HG02678 (cell line): ENCODE results near the gene GJA3.
A peak's percentile ranks its signal among the peaks of the same experiment; 100 is the strongest.
"Not testable (repeated sequence)": the region's sequence is repeated elsewhere in the genome, so short reads cannot be mapped to it uniquely, and the experiment has no call there.

Source experiments
- ATAC-seq: cut with Tn5 transposase; IDR thresholded peaks from one replicate; pipeline ENCODE4 v1.9.1; 2021; ENCODE audit warnings: mild to moderate bottlenecking, moderate library complexity; ENCODE audit not compliant: unreplicated experiment

GJA3 gene

DNA sequence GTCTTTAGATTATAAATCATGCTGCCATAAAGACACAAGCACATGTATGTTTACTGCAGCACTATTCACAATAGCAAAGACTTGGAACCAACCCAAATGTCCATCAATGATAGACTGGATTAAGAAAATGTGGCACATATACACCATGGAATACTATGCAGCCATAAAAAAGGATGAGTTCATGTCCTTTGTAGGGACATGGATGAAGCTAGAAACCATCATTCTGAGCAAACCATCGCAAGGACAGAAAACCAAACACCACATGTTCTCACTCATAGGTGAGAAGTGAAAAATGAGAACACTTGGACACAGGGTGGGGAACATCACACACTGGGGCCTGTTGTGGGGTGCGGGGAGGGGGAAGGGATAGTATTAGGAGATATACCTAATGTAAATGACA lies 7.6 kb downstream of the GJA3 start:
- not testable (repeated sequence) for ATAC-seq

DNA sequence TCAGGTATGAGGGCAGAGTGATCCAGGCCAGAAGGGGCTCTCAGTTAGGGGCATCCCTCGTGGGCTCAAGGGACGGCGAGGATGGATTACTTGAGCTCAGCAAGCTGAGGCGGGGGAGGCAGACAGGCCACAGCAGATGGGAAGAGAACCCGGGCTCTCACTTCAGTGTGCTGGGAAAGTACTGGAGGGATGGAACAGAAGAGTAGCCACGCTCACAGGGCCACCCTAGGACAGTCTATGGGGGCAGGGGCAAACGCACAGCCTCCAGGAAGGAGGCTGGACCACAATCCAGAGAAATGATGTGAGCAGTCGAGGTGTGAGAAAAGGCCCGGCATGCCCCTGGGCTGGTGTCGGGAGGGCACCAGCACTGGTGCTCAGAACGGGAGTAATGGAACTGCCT lies 9.2 kb downstream of the GJA3 start:
- ATAC-seq = no peak

DNA sequence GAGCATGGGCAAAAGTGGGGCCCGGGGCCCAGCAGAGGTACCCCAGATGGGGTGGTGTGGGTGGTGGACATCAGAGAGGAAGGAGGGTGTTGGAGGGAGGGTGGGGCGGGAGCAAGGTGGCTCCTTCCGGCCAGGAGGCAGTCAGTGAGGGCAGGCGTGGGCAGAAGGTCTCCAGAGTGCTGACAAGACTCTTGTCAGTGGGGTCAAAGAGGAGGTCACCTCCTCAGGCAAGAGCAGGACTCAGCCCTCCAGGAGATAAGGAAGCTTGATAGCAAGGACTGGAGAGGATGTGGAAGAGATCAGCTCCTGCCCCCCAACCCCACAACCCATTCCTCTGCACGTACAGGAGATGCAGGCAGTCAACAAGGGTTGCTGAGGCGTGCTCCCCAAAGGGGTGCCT lies 9.8 kb downstream of the GJA3 start:
- no peak for ATAC-seq

DNA sequence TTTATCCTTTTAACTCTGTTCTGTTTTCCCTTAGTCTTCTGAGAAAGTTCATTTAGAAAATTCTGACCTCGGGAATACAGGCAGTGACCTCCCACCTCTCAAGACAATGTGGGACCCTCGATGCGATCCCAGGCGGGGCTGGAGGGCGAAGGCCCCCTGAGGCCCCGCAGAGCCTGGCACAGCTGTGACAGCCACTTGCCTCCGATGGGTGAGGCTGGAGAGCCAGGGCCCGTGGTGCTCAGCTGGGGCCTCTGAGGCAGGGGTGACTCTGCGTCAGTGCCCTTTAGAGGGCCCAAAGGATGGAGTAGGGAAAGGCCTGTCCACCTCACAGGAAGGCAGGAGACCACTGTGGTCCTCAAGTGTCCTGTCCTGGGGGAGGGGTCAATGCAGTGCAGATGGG lies 10.3 kb downstream of the GJA3 start:
- ATAC-seq = no peak

DNA sequence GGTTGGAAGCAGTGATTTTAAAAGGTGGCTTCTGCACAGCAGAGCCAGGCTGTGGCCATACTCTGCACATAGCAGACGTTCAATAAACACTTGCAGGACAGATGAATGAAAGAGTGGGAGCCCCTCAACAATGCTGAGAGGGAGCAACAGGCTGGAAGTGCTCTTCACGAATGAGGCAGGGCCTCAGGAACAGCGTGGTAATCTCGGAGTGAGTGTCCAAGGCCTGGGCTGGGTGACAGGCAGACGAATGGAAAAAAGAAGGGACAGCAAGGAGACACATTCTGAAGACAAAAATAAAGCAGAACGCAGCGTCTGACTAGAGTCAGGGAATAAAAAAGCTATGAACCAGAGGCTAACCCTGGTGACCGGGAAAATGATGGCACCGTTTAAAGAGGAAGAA lies 11.1 kb downstream of the GJA3 start:
- ATAC-seq = no peak

DNA sequence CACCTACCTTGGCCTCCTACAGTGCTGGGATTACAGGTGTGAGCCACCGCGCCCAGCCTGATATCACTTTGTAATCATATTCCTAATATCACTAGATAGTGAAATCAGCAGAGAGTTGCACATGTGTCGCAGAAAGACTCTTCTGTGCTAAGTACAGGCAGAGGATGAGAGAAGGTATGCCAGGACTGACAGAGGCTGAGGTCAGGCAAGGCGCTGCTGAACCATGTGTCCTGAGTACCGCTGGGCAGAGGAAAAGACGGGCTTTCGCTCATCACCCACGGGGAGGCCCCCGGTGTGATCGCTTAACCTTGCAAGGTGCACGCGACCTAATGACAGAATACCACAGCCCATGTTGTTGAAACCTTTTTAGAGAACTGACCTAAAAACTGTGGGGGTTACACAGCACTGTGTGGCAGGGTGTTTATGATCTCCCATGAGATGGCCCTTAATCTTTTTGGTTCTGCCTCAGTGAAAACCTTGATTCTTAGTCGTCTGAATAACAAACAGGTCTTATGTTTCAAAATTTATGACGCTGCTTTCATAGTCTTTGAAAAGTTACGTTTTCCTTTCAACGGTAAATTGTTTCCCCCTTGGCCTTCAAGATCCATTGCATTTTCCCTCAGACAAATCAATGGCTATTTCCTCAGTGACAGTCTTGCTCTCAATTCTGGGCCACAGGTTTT lies 12.2 kb downstream of the GJA3 start:
- no peak for ATAC-seq

DNA sequence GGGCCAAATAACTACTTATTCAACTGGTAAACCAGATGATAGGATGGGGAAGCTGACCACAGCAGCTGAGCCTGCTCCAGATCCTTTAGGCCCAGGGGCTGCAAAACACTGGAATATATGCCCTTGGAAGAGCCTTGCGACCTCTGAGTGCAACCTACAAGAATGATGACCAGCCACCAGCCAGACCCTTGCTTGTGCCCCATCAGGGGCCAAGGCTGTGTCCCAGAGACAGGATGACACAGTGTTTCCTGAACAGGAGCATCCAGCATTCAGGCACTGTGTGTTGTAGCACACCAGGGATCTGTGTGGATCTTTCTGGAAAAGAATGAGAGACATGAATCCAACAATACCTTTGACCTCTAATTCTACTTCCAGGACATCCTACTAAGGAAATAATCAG lies 14.5 kb downstream of the GJA3 start:
- ATAC-seq = no peak

DNA sequence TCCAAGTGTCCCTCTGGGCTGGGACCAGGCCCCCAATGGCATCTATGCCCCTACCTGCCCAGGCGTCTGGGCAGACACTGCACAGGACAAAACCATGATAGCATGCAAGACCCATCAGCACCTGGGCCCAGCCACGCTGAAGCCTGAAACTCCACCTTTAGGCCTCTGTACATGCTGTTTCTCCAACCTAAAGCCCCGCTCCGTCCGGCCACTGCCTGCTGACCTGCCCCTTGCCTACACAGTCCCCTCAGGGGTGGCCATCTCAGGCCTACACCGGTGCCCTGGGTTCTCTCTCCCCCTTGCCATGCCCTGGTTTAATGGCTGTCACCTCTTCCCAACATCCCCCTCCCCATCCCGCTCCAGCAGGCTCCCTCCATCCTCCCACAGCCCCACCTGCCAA lies 15.3 kb downstream of the GJA3 start:
- ATAC-seq = no peak

DNA sequence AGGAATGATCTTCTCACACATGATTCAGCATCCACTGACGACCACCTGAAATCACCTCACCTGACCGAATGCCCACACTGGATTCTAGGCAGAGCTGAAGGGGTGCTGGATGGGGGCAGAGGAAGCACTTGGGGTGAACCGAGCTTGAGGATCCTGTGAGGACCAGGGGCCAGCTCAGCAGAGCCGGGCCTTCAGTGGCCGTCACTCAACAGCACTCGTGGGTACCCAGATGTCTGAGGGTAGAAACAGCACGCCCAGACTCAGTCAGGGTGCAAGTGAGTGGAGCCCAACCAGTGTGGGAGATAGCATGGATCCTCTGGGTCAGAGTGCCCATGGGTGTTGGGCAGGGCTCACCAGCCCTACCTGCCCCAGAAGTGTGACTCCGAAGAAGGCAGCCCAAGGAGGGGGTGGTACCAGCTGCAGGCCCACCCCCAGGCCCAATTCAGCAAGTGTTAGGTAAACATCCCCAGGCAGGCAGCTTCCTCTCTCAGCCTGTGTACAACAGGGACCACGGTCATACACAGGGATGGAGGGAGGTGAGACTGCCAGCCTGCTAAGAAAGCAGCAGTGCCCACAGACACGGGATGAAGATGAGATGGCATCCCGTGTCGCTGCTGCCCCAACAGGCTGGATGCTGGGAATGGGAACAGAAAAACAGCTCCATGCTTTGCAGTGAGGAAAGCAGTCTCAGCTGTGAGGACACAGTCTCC lies 16.6 kb downstream of the GJA3 start:
- ATAC-seq = no peak

DNA sequence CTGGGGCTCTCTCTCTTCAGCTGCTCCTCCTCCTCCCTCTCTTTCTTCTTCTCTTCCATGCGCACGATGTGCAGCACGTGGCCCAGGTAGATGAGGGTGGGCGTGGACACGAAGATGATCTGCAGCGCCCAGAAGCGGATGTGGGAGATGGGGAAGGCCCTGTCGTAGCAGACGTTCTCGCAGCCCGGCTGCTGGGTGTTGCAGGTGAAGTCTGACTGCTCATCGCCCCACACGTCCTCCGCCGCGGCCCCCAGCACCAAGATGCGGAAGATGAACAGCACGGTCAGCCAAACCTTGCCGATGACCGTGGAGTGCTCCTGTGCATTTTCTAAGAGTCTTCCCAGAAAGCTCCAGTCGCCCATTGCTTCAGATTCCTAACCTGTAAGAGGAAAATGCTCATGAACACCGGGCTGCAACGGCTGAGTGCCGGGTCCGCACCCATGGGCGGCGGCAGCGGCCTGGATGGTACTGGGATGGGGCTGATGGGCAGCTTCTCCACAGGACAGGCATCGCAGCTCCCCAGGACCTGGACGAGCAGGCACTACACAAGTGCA lies 17.8 kb downstream of the GJA3 start:
- ATAC-seq = no peak

DNA sequence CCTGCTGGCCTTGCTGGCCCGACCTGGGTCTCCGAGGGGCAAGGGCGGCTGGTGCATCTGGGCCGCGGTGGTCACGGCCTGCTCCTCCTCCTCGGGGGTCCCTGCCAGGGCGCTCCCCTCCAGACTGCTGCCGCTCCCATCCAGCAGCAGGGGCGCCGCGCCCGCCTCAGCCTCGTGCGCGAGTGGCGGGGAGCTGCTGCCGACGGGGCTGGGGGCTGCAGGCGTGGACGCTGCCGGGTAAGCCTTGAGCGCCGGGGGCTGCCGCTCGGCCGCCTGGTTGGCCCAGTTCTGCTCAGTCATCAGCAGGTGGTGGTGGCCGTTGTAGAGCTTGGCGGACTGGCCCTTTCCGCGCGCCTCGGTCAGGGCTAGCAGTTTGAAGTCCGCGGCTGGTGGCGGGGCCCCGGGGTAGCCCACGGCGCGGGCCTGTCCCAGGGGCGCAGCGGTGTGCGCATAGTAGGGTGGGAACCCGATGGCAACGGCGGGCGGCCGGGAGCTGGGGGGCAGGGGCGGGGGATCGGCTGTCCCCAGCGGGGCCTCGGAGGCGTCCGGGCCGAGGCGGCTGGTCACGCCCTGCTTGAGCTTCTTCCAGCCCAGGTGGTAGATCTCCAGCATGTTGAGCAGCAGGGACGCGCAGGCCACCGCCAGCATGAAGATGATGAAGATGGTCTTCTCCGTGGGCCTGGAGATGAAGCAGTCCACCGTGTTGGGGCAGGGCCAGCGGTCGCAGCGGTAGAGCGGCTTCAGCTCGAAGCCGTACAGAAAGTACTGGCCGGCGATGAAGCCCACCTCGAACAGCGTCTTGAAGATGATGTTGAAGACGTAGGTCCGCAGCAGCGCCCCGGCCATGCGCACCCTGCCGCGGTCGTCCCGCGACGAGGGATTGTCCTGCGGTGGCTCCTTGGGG lies 18.6 kb downstream of the GJA3 start:
- no peak for ATAC-seq

DNA sequence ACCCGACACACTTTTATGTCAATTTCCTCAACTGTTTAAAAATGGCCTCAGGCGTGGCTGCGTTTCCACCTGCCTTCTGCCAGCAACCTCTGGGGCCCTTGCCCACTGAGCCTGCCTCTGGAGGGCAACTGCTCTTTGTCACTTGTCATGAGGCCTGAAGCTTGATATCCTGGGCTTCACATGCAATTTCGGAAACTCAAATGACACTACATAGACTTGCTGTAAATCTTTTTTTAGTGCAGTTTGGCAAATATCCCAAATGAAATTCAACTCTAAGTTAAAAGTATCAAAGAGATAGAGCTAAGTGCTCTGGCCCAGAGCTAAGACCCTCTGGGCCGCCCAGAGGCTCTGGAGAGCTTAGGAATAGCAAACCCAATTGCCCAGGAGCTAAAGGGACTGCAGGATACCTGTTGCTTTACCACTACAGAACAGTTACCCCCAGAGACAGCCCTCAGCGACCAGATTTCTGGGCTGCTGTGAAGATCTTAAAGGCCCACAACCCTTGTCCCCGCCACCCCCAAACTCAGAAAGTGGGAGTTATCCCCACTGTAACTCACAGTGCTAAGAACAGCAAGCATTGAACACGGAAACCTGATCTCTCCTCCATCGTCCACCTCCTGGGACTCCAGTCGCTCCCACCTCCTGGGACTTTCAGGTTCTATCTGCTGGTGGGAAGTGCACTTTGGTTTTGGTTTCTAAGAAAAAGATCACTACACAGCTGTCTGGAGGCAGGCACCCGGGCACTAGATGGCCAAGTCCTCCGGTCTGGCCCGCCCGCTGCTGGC lies 19.4 kb downstream of the GJA3 start:
- ATAC-seq = no peak

DNA sequence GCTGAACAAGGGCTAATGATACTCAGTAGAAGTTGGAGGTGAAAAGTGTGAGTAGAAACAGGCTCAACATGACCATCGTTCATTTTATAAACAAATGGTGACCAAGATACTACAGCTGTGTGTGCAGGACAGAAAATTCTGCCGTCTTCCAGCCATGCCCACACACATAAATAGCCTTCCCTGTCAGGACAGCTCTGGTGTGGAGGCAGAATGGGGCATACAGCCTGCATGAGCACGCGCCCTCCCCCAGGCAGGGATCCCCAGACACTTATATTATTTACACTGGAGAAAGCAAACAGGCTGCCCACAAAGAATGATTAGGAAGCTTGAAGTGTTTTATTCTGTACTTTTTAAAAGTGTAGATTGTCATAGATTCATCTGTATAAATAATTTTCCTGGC lies 20.4 kb downstream of the GJA3 start:
- no peak for ATAC-seq

DNA sequence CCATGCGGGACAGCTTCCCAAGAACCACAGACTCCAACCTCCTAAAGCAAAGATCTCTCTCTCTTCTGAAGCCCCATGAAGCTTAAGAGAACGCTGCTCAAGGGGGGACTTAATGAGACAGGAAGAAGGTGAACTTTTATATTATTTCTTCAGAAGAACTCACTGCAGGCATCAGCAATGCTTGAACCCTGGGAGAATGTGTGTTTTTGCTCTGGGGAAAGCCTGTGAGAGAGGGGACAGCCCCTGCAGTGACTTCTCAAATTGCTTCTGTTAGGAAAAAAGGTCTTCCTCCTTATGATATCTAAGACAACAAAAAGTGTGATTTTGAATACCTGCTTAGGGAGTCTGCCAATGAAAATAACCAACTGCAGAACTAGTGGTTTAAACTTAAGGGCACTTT lies 23.0 kb downstream of the GJA3 start:
- ATAC-seq = no peak

DNA sequence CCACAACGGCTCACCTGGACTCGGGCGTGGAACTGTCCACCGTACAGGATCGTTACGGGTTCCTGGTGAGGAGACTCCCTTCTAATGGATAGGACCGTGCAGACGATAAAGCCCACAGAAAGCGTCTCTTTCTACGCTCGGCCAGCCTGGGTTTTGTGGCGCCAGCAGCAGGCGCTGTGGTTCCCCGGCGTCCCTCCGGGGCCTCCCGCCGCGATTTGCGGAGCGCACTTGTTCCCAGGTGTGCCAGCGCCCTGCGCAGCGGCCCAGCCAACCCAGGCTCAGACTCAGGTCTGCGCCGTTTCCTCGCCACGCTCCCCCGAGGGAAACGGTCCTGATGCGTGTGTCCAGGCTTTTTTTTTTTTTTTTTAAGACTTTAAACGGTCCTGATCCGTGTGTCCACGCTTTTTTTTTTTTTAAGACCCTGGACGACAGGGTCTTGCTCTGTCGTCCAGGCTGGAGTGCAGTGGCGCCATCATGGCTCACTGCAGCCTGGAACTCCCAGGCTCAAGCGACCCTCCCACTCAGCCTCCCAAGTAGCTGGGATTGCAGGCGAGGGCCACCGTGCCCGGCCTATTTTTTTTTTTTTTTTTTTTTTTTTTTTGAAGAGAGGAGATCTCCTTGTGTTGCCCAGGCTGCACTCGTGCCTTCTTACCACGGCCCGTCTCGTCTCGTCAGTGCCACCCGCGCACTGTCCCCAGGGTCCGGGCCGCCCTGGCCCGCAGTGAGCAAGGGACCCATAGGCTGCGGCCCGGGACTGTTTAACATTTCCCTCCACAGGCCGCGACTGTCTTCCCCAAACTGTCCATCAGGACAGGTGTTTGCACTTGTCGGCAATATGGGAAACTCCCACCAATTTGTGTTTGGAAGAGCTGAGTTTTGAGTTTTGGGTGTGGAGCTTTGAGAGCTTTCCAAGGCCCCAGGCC lies 23.8 kb downstream of the GJA3 start:
- ATAC-seq = peak; percentile 72

DNA sequence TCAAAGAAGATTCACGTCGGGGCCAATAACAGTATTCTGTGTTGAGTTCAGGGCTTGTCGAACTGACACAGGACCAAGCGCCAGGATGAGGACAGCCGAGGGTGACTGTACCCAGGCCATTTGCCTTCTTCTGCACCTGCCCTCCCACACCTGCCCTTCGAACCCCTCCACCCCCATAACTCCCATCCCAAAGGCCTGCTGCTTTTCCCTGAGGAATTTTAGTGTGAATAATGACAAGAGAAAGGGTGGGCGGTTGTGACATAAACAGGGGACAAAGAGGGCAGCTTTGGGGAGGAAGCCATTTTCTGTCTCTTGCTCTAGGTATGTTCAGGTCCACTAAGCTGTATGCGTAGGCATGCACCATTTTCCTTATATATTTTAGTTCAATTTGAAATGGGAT lies 26.1 kb downstream of the GJA3 start:
- no peak for ATAC-seq

DNA sequence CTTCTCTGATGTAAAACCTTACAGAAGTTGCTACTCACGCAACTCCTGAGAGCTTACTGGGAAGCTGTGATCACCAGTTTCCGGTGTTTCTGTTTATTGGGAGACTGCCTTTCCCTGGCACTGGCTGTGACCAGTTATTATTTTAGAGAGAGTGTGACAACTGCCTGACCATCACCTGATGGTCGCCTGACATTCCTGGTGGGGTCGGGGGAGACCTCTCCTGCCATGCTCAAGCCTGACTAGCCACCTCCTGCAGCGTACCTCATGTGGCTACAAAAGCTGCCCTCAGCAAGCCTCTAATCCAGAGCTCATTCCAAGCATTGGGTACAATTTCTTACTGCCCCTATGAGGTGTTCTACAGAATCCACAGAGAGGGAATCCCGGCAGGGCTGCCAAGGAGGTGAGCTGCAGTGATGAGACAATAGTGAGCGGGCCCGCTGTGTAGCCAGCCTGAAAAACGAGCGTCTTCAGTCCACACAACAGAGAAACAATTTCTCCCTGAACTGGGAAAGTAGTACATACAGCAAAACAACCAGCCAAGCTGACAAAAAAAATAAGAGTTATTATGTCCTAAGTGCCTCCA lies 28.7 kb downstream of the GJA3 start:
- ATAC-seq = no peak

DNA sequence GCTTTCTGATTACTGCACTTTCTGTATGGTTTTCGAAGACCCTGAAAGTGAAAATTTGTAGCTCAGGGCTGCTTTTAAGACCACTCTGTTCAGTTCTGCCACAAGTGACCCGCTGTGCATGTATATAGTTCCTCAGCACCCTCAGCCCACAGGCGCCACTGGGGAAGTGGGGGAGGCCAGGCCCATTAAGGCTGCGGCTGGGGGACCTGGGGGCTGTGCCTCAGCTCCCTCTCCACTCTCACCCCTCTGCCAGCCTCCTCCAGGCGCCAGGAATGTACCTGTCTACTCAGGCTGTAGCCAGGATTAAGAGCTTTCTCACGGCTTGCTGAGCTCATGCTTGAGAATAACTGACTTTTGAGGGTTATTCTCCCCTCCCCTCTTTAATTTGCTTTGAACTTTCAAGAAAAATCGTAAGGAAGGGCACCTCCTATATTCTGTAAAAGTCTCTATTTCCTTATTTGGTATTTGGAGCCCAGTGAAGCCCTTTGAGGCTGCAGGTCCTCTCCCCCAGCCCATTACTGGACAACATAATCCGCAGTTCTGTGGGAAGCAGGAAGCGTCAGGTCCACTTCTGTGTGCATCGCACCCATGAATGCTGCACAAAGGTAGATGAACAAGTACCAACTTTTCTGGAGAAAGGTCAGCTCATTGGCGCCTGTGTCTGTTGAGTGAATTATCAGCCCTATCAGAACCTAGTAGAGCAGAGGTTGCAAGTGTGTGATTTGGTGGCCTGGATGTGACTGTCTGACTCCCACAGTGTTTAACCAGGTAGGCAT lies 29.6 kb downstream of the GJA3 start:
- no peak for ATAC-seq

DNA sequence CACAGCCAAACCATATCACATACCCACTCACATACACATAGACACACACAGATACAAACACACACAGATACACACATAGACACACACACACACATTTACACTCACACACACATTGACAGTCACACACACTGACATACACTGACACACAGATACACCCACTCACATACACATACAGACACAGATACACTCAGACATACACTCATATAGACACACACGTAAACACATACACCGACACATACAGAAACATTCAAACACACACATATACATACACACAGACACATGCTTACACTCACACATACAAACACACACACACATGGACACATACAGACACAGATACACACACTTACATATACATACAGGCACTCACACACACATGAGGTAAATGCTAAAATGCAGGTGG lies 30.2 kb downstream of the GJA3 start:
- ATAC-seq = no peak
